NCI-H2107 (cell line): ENCODE results near the gene P2RX3.

ENCODE experiments used
- DNase-seq: peaks from one replicate; lab custom pipeline; 2025; lab: John Stamatoyannopoulos, UW

P2RX3 gene

DNA sequence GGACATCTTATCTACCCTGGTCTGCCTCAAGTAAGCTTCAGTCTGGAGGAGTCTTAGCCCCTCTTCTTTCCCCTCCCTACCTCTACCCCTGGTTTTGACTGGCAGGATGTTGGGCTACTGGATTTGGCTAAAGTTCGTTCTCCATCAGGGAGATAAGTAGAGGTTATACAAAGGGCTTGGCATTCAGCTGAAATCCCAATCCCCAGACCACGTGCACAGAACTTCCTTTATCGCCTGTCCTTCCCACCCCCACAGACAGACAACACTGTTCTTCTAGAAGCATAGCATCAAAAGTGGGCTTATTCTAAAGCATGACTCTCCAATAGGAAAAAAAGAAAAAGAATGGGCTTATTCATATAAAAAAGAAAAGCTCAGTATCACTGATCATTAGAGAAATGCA, 35.0 kb downstream of the P2RX3 start:
- DNase-seq = no peak

DNA sequence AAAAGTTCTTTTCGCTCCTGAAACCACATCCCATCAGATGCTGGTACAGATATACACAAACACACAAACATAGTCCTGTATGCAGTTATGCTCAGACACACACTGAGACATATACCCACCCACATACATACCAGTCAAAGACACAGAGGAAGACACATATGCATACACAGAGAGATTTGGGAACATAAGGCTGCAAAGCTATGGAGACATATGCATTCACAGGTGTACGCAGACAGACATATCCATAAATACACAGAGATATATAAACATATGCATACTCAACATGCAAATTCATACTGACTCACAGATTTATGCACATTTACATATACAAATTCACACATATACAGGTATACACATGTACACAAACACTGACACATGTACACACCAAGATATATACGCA, 36.8 kb downstream of the P2RX3 start:
- no peak for DNase-seq

DNA sequence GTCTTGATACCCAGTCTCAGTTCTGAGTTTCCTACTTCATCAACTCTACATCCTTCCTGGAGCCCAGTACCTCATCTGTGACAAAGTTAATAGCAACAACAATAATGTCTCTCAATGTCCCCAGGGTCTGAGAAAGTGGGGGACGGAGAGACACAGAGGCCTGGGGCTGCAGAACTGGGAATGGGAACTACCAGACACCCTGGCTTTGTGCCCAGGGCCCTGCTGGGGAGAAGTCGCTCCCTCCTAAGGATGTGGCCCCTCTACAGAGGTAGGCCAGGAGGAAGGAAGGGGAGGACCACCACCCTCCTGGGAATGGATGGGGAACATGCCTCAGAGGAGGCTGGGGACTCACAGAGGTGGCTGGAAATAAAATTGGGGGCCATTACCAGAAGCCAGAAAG, 37.3 kb downstream of the P2RX3 start:
- DNase-seq = no peak

DNA sequence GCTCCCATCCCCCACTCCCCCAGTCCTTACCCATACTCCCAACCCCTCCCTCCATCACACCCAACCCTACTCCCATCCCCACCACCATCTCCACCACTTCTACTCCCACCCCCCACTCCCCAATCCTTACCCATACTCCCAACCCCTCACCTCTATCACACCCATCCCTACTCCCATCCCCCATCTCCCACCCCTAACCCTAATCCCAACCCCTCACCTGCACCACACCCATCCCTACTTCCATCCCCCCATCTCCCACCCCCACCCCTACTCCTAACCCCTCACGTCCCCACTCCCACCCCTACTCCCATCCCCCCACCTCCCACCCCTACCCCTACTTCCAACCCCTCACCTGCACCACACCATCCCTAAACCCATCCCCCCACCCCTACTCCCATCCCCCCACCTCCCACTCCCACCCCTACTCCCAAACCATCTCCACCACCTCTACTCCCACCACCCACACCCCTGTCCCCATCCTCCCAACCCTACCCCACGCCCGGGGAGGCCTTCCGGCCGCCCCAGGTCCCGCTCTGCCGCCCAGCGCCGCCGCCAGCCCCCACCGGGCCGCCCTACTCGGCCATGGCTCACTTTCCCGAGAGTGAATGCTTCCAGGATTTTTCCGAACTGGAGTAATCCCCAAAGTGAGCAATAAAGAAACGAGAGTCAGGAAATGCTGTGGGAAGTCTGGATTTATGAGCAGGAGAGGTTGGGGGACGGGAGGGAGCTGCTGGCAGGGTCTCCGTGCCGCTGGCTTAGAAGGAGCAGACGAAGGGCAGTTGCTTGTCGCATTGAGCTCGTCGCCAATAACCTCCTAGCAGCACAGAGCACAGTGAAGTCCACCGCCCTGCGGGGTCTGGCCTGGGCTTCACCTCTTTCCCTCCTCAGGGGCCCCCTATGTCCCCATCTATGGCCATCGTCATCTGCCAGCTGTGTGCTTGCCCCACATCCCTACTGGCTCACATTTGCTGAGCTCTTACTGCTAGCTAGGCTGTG, 38.2 kb downstream of the P2RX3 start:
- DNase-seq = no peak

DNA sequence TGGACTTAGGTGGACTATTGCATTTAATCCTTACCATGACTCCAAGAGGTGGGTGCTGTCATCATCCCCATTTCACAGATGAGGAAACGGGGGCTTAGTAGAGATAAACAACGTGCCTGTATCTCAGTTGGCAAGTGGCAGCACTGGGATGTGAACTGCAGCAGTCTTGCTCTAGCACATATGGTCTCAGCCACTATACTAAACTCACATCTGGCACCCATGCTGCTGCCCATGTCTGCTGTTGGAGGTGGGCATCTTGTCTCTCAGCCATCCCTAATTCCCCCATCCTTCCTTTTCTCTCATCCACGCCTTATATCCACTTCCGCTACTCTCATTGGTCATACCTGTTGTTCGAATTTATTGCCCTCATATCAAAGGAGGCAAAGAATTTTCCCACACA, 39.0 kb downstream of the P2RX3 start:
- DNase-seq = no peak

DNA sequence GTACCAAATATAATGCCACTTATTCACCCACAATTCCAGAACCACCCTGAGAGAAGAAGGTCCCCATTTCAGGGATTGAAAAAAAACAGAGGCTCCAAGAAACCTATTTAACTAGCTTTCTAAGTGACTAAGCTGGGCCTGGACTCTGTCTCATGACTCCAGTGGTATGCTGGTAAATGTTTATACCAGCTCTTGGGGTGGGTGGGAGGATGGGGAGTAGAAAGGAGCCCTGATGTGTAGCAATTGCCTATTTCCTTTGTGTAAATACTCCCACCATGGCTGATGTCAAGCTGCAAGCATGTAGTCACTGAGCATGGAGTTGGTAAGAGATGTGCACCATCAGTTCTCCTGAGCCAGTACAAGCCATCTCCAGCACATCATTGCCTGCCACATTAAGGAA, 40.0 kb downstream of the P2RX3 start:
- no peak for DNase-seq

DNA sequence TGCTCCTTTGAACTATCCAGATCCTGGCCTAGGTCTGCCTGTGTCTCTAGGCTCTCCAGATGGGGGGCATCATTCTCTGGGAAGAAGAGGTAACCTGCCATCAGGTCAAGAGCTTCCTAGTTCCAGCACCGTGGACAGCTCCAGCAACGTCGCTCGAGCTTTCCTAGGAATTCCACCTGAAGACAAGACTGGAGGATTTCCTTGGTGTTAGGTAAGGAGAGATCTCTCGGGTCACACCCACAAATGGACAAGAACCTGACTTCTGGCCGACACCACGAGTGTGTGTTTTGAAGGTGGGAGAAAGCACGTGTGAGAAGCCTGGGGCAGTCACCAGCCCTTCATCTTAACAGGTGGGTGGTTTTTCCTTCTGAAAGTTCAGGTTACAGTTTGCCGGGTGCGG, 41.6 kb downstream of the P2RX3 start:
- no peak for DNase-seq

DNA sequence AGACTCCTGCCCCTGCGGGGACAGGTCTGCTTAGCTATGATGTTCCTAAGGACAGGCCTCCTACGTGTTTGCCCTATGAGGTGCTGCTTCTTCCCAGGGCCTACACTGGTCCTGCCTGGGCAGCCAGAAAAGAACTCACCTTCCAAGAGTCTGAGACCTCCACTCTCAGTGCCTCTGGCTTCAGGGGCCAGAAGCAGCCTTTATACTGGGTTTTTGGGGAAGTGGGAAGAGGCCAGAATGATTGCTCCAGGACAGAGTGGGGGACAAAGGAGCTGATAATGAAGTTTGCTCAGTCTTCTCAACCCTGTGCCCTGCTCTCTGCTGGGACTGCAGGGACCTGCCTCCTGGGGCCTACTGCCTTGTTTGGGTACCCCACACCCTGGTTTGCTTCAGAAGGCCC, 42.8 kb downstream of the P2RX3 start, which contains the start of gene PRG3:
Gene PRG3 (minus strand): TSS at position 176 of the 400 bp plus-strand sequence. CDS start 442 bp downstream, outside the sequence.
- DNase-seq = no peak

DNA sequence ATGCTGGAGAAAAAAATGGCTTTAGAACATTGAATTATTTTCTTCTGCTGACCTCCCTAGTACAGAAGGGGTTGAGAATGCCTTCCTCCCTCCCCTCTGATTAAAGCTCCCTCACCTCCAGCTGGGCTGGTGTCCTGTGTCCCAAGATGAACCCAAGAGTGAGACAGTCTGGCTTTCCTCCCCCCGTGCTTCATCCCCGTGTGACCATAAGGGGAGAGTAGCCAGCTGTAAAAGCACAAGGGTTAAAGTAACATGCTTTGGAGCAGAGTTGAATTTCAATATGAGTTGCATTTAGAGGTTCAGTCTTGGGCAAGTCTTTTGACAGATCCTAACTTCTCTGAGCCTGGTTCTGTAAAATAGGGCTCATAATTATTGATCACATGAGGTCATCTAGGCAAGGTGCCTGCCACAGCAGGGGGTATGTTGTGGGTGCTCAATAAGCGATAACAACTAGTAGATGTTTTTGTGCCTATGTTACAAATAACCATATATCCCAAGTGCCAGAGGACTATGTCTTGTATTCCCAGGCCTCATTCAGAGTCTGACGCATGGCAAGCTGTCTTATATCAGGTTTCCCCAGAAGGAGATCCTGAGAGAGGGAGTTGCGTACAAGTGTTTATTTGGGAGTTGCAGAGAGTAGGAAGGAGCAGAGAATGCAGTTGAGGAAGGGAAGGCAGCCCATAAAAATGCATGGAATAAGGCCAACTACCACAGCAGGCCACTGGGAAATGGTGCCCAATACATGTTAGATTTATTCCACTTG, 48.2 kb downstream of the P2RX3 start:
- no peak for DNase-seq

DNA sequence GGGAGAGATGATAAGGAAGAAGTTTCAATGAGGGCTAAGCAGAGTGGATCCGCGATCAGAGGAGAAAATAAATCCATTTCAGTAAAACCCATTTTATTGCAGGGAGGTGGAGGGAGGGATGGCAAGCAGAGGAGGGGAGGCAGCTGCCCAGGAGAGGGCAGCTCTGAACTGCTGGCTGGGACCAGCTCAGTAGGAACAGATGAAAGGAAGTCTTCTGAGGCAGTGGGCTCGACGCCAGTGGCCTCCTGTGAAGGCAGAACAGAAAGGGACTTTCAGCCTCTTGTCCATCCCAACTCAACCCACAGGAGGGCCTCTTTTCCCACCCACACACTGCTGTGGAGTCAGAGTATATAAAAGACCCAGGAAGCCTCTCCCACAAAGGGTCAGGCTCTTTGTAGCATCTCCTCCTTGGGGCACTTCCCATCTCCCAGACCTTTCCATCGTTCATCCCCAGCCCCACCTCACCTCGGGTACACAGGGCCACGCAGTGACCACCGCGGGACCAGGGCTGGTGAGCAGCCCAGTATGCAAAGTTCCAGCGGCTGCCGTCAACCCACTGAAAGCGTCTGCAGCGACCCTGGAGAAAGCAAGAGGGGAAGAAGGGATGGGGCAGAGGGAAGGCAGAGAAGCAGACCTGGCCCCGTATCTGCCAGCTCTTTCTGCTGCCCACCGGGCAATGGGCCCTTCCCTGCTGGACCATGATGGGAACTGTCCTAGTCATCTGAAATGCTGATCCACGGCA, 49.3 kb downstream of the P2RX3 start:
- DNase-seq = no peak

DNA sequence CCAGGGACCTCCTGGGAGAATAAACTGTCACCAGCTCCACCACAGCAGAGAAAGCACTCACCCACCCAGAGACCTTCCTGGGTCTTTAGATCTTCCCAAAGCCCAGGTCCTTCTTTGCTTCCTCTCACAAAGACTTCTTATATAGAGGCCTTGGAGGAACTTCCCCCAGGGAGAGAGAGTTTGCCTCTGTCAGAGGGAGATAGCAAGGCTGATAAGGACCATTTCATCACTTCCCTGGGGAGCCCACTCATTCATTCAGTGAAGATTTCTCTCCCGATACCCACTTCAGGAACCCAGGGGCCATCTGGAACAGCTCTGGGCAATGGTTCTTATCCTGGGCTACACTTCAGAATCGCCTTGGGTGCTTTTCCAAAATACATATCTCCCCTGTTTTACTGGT, 52.4 kb downstream of the P2RX3 start, which contains the start of gene PRG2:
Gene PRG2 (minus strand): TSS at position 116 of the 400 bp plus-strand sequence. CDS start 706 bp downstream, outside the sequence.
- DNase-seq = no peak

DNA sequence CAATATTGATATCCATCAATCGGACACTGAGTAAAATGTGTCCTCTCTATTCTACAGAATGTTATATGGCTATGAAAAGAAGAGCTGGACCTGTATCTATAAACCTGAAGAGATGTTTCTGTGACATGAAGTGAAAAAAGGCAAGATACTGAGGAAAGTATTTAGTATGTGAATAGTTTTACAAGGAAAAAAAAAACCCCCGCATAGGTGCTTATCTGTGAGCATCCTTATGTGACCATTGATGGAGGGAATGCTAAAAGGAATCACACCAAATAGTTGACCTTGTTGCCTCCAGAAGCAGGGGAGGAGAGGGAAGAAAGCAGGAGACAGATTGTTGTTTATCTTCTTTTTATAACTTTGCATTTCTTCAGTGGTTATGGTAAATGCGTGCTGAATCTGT, 53.0 kb downstream of the P2RX3 start:
- DNase-seq = no peak

DNA sequence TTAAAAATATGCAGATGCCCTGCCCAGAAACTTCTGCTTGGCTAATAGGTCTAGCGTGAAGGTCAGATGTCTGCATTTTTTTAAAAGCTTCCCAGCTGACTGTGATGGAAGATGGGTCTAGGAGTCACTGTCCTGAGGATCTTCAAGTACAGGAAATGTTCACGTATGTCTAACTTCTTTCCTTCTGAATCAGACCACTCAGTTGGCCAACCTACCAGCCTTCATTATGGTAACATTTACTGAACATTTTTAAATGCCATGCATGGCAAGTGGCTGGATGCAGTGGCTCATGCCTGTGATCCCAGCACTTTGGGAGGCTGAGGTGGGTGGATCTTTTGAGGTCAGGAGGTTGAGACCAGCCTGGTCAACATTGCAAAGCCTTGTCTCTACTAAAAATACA, 53.4 kb downstream of the P2RX3 start:
- no peak for DNase-seq

DNA sequence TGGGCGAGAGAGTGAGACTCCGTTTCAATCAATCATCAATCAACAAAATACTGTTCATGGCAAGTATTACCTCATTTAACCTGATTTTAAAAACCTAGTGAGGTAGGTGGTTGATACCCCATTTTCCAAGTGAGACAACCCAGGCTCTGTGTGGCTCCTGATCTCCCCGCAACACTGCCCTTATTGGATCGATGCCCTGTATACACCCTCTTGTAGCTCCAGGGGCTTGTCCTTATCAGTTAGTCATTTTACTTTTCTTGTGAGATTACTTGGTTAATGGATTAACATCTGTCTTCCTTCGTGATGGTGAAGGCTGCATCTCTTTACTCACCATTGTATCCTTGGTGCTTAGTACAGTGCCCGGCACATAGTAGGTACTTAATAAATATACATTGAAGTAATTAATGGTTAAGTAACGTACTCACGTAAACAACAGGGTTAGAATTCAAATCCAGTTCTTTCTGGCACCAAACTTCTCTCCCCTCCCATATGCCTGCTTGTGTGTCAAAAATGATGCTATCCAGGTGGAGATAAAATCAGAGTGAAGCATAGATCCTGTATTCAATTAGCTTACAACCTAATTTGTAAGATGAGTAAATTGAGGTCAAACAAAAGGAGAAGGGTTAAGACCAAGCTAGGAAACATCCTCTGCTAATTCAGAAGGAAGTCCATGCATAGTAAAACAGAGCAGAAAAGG, 54.1 kb downstream of the P2RX3 start:
- DNase-seq = no peak

DNA sequence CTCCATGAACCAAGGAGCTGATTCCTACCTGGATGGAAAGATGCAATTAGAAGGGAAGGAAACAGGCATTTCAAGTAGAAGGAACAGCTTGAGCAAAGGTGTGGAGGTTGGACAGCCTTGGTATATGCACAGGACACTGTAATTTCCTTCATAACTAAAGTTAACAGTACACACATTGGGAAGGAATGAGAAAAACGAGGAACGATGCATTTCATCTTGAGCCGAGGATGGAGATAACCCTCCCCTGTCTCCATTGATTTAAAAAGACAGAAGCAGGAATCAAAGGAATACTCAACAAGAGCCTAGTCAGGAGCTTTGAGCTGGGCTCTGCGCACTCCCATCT, 54.6 kb downstream of the P2RX3 start:
- no peak for DNase-seq

DNA sequence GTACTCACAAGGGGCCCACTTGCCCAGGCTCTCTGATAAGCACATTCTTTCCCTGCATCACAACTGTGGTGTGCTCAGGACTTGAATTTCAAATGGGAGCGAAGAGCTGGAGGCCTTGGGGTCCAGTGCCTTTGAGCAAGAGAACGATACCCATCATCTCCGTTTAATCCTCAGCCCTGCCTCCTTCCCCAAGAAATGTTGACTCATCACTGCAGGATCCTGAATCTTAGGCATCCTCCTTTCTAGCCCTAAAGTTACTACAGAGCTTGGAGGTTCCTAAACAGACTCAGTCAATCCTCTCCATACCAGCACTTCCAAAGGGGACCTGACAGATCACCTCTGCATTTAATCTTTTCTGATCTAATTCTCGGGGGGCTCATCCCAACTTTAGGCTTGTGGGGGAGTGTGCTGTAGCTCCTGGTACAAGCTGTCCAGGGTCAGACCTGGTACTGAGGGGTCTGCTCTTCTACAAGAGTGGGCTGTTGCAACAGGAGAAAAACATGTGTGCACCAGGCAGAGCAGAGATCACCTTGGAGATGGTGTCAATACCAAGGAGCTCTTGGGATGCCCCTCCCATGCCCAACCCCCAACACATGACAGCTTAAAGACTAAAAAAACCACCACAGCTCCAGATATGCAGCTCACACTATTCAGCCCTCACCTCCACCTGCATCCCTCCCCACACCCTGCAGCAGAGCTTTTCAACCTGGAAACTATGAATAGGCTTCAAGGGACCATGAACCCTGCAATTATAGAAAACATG, 56.2 kb downstream of the P2RX3 start:
- DNase-seq = no peak

DNA sequence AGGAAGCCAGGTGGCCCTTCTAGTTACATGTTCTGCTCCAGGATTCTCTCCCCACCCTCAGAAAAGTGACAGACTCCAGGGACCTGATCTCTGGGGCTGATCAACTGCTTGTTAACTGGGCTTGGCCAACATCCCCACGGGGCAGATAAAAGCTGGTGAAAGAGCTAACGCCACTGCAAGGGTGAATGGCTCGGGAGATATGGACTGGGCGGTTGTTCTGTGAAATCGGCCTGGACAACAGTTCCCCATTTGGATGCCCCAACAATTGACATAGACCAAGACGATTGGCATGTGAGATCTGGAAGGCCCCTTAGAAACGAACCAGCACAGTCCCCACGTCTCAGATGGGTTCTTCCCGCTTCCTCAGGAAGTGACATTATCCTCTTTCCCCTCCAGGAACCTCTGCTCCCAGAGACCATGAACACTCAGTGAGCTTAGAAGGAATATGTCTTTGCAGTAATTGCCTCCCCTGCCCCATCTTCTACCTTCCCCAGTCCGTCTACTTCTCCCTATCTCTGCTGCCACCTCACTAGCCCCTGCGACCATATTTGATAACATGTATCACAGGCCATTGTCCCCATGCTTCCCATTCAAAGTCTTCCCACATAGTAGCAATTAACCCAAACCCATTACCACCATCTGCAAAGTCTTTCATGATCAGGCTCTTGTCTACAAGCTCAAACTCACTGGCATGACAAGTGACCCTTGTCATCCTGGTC, 57.9 kb downstream of the P2RX3 start:
- DNase-seq = no peak

DNA sequence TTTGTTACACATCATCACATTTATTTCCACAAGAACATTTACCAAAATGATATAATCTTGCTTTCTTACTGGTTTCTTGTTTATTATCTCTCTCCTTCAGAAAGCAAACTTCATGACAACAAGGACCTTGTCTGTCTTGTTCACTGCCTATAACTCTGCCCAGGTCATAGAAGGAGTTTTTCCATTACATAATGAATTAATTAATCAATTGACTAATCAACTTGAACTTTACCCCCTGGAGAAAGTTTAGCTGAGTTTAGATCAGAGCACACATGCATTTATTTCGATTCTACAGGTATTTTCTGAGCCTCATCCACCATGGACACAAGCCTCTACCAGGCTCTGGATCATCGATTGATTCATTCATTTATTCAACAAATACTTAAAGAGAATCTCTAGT, 58.6 kb downstream of the P2RX3 start:
- DNase-seq = no peak

DNA sequence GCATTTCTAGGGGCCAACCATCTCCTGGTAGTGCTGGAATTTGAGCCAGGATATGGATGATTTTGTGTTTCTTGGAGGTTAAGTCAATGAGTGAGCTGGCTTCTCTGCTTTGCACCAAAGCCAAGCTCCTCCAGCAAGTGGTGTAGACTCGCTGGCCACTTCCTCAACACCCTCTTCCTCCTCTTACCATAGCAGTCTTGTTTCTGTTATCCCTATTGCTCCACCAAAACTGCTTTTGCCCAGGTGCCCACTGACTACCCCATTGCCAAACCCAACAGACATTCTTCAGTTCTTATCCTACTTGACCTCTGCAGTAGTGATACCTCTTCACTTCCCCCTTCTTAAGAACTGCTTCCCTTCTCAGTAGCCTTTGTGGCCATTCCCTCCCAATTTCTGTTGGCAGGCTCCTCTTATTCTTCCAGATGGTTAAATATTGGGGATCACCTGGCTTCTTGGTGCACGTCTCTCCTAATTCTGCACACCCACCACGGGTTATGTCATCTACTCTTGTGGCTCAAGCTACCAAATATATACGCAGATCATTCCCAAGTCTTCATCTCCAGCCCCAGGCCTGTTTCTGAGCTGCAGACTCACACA, 59.3 kb downstream of the P2RX3 start:
- no peak for DNase-seq

DNA sequence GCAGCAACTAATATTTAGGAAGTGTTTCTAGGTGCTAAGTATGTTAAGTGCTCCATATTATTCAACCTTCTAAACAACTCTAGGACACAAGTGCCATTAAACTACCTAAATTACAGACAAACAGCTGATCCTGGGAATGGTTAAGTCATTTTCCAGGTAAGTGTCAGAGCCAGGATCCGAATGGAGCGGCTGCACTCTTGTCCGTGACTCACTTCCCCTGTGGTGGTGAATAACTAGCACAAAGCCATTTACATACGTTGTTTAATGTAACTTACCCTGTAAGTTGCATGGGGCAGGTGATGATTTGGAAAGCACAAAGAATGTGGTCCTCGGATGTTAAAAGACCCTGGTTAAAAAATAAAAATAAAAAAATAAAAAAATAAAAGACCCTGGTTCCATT, 61.1 kb downstream of the P2RX3 start:
- no peak for DNase-seq
